Mammary epithelial cell (primary cell): Measurements from ENCODE around the gene SVBP.

Experiments
- CTCF ChIP-seq, 2 donors: IDR thresholded peaks in 1 of 2; conservative IDR thresholded peaks in 1 of 2; 2 replicates each; pipeline ENCODE4 v1.5.1; 2011 to 2012; ENCODE audit warnings: inconsistent platforms in 2 of 2, low read length in 2 of 2, mild to moderate bottlenecking in 2 of 2, control low read depth in 1 of 2, low read depth in 1 of 2; ENCODE audit not compliant: insufficient read depth in 1 of 2; ENCODE audit errors: extremely low read depth in 1 of 2
- EZH2 ChIP-seq: IDR thresholded peaks from 2 replicates; pipeline ENCODE4 v1.6.1; 2012; ENCODE audit warnings: low read length, inconsistent platforms, borderline replicate concordance

- TF ChIP-seq CTCF (conservative IDR thresholded peaks at IDR 0.05 in 1 of 2, IDR thresholded peaks at IDR 0.05 in 1 of 2; ENCODE audit: extremely low read depth in 1 of 2, insufficient read depth in 1 of 2, low read depth in 1 of 2, low read length in 2 of 2): no peak
- no peak for TF ChIP-seq EZH2
These were observed 21.4 kb upstream of the SVBP start for GRCh38 chr1:42838482-42839190.
